Colon (tissue), 2 donors: ENCODE results near the gene CAMK1D.

ENCODE experiments used
- FAIRE-seq: peaks from 2 replicates; lab custom pipeline; 2012; peaks lifted over from hg19 to GRCh38; lab: Jason Lieb, UNC
- donor health status: control.
- donor health status: control.

Gene CAMK1D

GRCh38 chr10:12657489-12657888 lies 308.1 kb downstream of the CAMK1D start:
- FAIRE-seq: no peak

DNA sequence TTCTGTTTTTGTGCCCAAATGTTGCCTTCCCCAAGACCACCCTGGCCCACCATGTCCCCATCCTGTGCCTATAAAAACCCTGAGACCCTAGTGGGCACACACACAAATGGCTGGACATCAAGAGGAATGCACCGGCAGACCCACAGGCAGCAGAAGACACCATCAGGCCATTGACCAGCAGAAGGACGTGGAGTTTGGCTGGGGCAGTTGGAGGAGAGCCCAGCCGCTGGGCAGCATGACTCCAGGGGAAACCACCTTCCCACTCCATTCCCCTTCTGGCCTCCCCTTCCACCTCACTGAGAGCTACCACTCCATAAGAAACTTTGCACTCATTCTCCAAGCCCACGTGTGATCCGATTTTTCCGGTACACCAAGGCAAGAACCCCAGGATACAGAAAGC lies 309.2 kb downstream of the CAMK1D start:
- no peak for FAIRE-seq

DNA sequence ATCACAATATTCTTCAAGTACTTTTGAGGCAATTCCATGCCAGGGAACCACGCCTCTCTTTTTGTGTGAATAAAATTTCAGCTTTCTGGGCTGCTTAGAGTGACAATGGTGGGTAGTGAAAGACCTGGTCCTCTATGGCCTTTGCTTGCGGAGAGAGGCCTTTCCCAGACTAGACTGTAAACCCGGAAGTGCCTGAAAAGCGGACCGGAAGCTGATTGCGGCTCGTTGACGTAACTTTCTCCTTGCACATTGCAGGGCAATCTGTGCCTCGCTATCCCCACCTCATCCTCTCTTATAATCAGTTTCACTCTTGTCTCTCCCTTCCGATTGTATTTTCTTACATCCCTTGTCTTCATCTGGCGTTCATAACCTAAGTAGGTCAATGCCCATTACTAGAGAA lies 310.4 kb downstream of the CAMK1D start:
- no peak for FAIRE-seq

DNA sequence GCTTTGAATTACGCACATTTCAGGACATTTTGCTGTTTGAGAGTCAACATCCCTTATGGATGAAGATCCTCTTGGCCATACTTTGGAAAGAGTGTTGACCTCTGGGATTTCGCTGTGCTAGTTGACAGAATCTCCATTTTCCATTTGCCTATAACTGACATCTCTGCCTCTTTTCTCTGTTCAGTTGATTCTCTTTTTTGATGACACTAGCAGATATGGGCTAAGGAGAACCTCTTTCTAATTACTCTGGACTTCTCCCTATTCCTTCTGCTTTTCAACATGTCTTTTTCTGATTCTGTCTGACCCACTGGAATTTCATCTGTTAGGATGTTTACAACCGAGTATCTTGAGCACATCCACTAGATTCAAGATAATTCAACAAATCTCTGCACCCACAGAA lies 311.5 kb downstream of the CAMK1D start:
- FAIRE-seq: no peak

DNA sequence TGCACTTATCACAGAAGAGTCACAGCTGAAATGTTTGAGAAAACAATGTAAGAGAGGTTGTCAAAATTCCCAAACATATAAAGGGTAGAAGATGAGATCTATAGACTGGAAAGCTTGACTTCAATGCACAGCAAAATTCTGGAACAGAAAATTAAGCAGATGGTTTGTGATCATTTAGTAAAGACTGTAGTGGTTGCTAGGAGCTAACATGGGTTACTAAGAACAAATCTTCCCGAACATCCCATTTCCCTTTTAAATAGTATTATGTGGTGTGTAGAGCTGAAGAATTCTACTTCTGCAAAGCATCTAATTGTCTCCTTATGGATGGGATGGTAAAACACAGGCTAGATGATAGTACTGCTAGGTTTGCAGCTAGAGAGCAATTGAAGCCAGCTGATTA lies 312.3 kb downstream of the CAMK1D start:
- no peak for FAIRE-seq

- no peak for FAIRE-seq
Observed at GRCh38 chr10:12663863-12664262, 314.5 kb downstream of the CAMK1D start.

GRCh38 chr10:12665501-12665900 lies 316.2 kb downstream of the CAMK1D start:
- no peak for FAIRE-seq

GRCh38 chr10:12667052-12667451 lies 317.7 kb downstream of the CAMK1D start:
- FAIRE-seq: no peak

DNA sequence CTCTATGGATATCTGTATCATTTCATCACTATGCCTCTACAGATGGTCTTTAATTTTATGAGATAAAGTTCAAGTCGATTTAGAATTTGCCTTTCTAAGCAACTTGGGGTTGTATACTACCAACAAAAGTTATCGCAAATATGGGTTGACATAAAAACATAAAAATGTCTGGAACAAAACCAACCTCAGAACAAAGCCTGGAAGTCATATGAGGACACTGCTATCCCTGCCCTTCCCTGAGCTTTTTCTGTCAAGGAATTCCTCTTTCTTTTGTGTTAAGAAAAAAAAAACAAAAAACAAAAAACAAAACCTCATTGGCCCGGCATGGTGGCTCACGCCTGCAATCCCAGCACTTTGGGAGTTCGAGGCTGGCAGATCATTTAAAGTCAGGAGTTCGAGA lies 319.3 kb downstream of the CAMK1D start:
- no peak for FAIRE-seq

DNA sequence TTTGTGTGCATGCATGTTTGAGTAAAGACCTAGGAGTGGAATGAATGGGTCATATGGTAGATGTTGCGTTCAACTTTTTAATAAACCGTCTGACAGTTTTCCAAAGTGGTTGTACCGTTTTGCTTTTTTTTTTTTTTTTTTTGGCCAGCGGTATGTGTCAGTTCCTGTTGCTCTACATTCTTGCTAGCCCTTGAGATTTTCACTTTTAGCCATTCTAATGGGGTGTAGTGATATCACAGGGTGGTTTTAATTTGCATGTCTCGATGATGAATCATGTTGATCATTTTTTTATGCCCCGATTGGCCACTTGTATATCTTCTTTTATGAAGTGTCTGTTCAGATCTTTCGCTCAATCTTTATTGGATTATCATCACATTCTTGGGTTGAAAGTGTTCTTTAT lies 320.7 kb downstream of the CAMK1D start:
- FAIRE-seq: no peak

DNA sequence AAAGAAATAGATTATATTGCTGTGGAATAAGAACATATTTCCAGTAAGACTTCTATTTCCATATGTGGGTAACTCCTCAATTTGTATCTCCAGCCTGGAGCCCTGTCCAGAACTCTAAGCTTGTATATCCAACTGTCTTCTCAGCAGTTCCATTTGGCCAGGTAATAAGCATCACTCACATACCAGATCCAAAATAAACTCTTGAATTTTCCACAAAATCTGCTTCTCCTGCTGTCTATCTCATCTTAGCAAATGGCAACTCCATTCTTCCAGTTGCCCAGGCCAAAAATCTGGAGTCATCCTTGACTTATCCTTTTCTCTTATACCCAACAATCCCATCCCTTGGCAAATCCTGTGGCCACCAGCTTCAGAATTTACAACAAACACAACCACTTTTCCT lies 325.8 kb downstream of the CAMK1D start:
- FAIRE-seq: no peak

GRCh38 chr10:12679636-12680035 lies 330.3 kb downstream of the CAMK1D start:
- no peak for FAIRE-seq

GRCh38 chr10:12681252-12681651 lies 331.9 kb downstream of the CAMK1D start:
- no peak for FAIRE-seq

DNA sequence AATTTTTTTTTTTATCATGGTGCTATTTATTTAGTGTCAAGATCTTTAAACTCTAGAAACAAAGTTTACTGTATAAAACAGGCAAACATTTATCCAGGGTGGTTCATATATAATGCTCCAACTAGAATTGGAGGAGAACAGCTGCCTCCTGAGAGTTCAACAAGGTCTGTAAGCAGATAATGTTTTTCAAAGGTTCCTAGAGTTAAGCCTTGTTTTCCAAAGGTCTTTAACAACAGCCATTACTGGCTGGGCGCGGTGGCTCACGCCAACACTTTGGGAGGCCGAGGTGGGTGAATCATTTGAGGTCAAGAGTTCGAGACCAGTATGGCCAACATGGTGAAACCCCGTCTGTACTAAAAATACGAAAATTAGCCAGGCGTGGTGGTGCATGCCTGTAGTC lies 335.4 kb downstream of the CAMK1D start:
- FAIRE-seq: no peak

GRCh38 chr10:12685261-12686058 lies 336.1 kb downstream of the CAMK1D start:
- FAIRE-seq: no peak

GRCh38 chr10:12687996-12688395 lies 338.6 kb downstream of the CAMK1D start:
- FAIRE-seq: no peak

GRCh38 chr10:12689893-12690292 lies 340.5 kb downstream of the CAMK1D start:
- FAIRE-seq: no peak

- no peak for FAIRE-seq
Observed at GRCh38 chr10:12690525-12691126, 341.3 kb downstream of the CAMK1D start.

DNA sequence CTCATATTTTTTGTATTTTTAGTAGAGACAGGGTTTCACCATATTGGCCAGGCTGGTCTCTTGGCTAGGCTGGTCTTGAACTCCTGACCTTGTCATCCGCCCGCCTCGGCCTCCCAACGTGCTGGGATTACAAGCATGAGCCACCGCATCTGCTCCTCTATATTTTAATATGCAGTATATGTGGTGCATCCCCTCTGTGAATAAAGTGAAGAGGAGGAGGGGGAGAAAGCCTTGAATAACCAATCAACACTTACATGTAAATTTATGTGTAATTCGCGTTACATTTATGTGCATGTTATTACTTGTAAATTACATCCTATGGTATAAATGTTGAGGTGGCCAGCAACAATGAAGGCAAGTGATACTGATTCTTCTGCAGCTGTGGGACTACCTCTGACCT lies 342.2 kb downstream of the CAMK1D start:
- FAIRE-seq: no peak

GRCh38 chr10:12697764-12698163 lies 348.4 kb downstream of the CAMK1D start:
- FAIRE-seq: no peak

GRCh38 chr10:12699258-12699700 lies 349.9 kb downstream of the CAMK1D start:
- no peak for FAIRE-seq

- FAIRE-seq: no peak
Observed at GRCh38 chr10:12699781-12700556, 350.6 kb downstream of the CAMK1D start.

- no peak for FAIRE-seq
Observed at GRCh38 chr10:12700557-12700874, 351.2 kb downstream of the CAMK1D start.
